ENCODE data around the gene CLCN3. TPM values are rescaled to one million over a fixed set of nuclear protein-coding genes. Genes with fewer than 3 reads are reported as not detected.

CLCN3 gene
- 14.8 to 19.7 TPM (median 16.7 TPM) in 5 replicates for total RNA-seq (2022; extraction: Qiagen RNA extraction; ENCODE audit: low read depth)

DNA sequence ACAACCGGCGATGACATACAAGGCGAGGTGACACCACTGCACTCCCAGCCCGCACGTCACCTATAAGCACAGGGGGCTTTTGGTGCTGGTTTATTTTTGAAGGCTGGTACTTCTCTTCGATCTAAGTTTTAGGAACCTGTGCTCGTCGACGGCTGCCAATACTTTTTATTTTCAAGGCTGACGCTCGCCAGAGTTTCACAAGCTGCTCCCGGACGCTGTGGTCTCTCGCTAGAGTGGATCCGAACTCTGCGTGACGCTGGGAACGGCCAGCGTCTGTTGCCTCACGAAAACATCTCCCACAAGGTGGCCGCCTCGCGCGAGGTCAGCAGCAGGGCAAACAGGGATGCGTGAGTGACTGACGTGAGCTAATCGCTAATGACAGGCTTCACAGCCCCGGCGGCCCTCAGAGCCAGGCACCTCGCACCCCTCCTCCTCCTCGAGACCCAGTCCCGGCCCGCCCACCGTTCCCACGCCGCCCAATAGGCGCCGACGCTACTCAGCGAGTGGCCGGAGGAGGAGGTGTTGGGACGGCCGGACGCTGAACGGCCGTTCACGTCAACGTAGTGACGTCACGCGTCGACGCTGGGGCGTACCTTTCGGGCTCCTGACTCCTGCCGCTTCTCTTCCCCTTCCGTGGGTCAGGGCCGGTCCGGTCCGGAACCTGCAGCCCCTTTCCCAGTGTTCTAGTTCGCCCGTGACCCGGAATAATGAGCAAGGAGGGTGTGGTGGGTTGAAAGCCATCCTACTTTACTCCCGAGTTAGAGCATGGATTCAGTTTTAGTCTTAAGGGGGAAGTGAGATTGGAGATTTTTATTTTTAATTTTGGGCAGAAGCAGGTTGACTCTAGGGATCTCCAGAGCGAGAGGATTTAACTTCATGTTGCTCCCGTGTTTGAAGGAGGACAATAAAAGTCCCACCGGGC lies at the start of gene CLCN3:
TSS of gene CLCN3 (plus strand) at position 621 of the 922 bp plus-strand sequence. CDS start 15,351 bp downstream, outside the sequence.

DNA sequence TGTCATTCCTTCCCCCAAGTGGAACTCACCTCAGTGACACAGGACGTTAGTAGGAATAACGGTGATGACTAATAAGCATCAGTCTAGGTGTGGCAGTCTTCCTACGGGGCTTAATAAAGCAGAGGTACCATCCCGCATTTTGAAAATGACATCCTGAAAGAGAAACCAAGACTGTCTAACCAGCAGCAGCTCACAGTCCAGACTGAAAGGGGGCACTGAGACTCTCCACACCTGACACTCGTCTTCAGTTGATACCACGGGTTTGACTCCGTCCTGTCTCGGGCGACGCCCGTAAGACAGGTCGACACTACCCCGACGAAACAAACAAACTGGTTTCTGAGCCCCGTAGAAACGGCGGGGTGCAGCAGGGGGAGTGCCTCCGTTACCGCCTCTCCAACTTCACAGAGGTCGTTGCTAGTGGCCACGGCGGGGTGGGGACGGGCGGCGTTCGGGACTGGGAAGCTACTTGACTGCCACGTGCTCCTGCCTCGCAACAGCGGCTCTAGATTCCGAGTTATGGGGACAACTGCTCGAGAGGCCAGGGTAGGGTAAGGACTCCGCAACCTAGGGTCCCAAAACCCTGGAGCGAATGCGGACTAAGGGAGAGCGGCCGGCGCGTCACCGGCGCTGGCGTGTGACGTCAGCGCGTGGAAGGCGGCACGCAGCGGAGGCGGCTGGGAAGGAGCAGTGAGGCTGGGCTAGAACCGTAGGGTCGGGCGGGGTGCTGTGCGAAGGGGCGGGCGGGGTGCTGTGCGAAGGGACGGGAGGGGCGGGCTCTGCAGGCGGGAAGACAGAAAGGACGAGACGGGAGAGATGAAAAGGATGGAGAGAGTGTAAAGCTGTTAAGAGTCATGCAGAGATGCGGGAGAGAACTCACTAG lies 8.1 kb upstream of the CLCN3 start, which contains the start of gene NEK1:
TSS of gene NEK1 (minus strand) at position 593 of the 880 bp plus-strand sequence. CDS start 9,953 bp downstream, outside the sequence.

DNA sequence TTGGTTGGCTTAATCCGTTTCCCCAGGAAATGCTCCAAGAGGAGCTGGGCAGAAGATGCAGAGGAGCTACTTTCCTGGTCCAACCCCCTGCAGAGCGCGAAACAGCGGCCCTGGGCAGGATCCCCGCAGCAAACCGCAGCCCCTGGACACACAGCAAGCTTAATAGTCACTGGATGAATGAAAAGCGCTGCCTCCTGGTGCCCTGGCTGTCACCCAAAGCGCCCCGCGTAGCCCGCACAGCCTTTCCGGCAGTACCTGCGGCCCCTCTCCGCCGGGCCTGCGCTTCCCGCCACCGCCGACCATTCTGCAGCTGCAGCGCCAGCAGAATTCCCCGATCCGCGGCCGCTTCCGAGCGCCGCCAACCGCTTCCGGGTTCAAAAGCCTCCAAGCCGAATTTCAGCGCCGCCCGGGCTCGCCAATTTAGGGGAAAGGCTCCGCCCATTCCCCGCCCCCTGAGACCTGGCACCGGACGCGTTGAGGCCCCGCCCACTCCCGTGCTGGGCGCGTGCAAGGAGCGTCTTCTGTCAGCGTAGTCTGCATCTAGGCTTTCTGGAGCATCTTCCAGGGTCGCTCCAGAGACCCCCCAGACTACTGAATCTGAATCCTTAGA lies 137.3 kb downstream of the CLCN3 start, which contains the start of gene HPF1:
TSS of gene HPF1 (minus strand) at position 370 of the 610 bp plus-strand sequence. CDS start at position 303, 67 bp downstream.

Other genes starting within 250 kb of the CLCN3 start
- 1.9 to 3.7 TPM (median 2.9 TPM) in 5 replicates for gene NEK1, start 8.0 kb upstream of the CLCN3 start, total RNA-seq (2022; extraction: Qiagen RNA extraction; ENCODE audit: low read depth)
- gene HPF1, start 137.4 kb downstream of the CLCN3 start, total RNA-seq (2022; extraction: Qiagen RNA extraction; ENCODE audit: low read depth): 11.7 to 17.4 TPM (median 16.1 TPM) in 5 replicates